ENCODE data around the gene ASB6.

The ASB6 gene, protein sequence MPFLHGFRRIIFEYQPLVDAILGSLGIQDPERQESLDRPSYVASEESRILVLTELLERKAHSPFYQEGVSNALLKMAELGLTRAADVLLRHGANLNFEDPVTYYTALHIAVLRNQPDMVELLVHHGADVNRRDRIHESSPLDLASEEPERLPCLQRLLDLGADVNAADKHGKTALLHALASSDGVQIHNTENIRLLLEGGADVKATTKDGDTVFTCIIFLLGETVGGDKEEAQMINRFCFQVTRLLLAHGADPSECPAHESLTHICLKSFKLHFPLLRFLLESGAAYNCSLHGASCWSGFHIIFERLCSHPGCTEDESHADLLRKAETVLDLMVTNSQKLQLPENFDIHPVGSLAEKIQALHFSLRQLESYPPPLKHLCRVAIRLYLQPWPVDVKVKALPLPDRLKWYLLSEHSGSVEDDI

DNA sequence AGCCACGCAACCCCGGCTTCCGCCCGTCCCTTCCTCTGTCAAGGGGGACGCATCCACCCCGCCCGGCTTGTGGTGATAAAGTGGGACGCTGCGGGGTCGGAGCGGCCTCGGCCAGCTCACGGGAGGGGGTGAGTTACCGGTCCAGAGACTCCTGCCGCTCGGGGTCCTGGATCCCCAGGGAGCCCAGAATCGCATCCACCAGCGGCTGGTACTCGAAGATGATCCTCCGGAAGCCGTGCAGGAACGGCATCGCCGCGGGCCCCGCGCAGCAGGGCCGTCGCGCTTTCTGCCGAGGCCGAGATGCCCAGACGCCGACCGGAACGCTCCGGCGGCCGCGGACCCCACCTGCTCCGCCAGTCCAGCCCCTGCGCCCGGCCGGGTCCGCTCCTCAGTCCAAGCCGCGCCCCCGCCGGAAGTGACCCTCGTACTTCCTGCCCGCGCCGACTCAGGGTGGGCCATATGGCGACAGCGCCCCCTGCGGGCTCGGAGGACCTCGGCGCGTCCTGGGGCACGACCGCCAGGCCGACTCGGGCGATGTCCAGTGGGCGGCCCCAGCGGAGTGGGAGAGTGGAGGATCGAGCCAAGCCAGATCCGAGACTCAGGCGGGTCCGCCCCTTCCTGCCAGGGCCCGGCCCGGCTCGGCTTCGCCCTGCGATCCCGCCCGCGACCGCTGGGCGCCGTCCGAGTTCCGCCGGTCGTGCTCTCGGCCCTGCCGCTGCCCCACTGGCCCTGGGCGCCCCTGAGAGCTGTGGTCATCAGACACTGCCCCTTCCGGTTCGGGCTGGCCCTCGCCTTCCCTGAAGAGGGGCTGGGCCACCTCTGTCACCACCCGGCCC lies at the start of gene ASB6:
Gene ASB6, minus strand, starts transcription at position 402 of the 836 bp plus-strand sequence. Its CDS starts 152 bp downstream, at position 250.
- DNase-seq, result peak; percentile 97

DNA sequence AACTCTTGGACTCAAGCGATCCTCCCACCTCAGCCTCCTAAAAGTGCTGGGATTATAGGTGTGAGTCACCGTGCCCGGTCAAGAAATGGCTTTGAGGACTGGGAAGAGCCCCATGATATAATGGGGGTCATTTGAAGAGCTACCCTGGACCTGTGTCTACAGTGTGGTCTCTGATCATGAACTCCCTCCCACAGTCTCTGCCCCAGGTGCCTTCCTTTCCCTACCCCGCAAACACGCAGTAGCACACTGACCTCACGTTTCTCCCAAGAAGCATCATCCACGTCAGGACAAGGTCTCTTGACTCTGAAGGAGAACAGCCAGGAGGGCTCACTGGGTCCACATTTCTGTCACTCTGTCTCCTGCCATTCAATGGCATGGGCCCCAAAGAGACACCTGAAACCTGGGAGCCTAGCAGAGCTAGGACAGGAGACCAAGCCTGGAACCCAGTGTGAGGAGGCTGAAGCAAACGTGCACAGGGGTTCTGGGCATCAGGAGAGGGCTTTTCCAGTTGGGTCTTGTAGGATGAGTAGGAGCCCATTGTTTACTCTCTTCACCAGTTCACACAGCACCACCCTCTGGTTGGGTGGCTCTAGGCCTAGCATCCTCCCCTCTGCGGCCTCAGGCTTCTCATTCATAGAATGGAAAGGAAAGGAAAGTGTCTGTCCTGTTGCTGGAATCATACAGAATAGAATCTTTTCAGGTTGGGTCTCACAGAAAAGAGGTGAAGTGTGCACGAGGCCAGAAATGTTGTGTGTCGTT lies 46.5 kb upstream of the ASB6 start:
- no peak for DNase-seq

DNA sequence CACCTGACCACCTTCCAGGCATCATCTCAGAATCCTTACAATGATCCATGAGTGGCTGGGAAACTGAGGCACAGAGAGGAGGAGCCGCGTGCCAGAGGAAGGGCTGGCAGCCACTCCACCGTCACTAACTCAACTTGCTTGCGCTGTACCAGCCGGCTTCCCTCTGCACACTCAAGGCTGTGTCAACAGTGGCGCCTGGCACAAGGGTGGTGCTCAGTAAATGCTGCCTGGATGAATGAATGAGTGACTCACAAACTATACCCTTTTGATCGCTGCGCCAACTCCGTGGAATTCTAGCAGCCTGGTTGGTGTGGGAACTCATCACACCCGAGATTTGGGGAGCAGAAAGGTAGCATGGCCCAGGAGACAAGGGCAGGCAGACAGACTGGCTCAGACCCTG lies 45.4 kb upstream of the ASB6 start:
- no peak for DNase-seq

DNA sequence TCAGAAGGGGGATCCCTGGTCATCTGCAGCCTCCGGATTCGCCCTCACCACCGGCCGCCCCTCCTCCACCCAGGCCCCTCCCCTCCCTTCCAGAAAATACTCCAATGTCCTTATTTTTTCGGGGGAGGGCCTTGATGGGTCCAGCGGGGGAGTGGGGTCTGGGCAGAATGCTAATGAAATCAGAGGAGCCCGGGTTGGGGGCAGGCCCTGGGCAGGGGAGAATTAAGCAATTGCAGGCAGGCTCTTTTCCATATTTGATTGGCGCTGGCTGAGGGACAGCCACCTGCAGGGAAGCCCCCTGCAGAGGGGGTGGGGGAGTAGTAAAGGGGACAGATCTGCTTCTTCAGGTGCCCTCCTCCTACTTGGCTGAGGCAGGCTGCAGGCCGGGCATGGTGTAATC lies 44.8 kb upstream of the ASB6 start:
- no peak for DNase-seq

DNA sequence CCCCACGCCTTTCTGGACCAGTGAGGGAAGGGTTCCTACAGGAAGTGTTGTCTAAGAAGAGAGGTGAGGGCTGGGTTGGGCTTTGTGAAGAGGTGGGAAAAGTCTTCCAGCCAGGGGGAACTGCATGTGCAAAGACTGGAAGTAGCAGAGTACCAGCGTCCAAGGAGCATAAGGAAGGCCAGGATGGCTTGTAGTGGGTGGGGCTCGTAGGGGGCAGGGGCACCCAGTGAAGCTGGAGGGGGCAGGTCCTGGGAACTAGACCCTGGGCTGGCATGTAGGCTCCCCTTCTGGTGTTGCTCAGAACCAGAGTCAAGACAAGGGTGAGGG lies 43.9 kb upstream of the ASB6 start:
- DNase-seq, result no peak

DNA sequence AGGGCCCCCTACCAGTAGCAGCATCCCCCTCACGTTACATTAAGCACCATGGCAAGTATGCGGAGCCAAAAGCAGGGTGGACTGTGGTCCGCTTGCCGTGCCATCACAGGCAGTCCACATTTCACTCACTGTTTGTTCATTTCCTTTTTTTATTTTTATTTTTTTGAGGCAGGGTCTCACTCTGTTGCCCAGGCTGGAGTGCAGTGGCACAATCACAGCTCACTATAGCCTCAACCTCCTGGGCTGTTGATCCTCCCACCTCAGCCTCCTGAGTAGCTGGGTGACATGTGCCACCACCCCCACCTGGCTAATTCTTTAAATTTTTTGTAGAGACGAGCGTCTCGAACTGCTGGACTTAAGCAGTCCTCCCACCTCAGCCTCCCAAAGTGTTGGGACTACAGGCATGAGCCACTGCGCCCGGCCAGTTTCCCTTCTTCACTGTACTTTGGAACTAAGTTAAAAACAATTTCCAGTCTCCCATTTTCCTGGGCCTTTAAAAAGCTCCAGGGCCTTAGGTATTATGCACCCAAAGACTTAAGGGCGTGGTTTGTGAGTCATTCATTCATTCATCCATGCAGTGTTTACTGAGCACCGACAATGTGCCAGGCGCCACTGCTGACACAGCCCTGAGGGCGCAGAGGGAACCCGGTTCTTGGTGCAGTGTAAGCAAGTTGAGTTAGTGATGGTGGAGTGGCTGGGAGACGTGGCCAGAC lies 43.4 kb upstream of the ASB6 start:
- DNase-seq, result no peak

DNA sequence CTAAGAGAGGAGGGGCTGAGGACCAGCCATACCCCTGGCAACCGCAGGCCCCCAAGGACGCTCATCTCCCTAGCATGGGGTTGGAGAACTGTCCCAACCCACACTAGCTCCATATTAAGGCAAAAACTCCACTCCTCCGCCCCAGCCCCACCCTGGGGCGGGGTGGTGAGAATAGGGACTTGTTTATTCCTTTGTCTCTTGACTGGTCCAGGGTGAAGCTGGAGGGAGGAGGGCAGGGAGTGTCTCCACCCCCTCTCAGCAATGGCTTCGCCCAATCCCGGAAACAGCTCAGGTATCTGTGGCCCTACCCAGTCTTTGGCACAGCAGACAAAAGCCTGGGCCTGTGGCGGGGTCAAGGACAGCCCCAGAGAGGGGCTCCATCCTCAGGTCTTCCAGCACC lies 40.4 kb upstream of the ASB6 start:
- DNase-seq, result no peak

DNA sequence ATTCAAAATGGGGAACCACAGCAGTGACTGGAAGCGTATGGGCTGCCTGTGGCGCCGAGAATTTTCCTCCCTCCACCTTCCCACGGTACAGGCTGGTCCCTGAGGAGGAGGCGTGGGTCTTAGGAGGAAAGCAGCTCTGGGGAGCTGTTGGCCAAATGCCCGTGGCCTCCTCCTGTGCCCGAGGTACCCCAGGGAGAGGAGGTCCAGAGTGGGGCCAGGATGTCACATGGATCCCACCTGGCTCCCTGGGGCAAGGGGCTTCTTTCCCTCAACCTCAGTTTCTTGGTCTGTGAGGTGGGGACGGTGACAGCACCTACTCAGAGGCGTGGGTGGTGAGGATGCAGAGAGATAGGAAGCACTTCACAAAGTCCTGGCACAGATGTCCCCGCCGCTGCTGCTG lies 40.0 kb upstream of the ASB6 start:
- no peak for DNase-seq

DNA sequence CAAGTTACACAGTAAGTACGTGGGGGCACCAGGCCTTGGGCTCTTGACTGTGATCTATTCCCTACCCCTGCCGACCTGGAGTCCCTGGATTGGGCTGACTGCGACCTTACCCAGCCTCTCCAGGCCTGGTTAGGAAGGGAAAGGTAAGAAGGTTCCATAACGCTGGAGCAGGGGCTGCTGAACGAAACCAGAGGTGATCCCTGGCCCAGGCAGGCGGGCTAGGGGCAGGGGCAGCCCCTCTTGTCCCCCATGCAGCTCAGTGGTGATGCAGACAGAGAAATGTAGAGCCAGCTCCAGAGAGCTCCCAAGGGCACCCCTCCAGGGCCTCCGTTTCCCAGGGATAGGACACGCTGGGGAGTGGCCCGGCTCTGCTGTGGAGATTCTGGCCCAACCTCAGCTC lies 37.6 kb upstream of the ASB6 start:
- no peak for DNase-seq

DNA sequence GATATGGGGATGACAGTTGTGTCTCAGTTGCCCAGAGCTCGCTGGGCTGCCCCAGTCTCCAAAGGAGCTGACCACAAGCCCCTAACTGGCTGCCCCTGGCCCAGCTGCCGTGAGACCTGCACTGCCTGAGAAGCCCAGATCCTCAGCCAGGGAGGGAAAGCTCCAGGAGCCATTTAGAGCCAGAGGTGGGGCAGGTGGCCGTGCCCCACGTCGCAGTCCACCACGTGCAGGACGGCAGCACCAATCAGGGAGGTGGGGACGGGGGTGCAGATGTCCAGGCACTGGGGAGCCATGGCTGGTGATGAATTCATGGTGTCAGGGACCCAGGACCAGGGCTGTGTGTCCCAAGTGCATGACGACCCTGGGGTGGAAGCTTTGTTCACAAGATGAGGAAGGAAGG lies 36.9 kb upstream of the ASB6 start:
- no peak for DNase-seq

DNA sequence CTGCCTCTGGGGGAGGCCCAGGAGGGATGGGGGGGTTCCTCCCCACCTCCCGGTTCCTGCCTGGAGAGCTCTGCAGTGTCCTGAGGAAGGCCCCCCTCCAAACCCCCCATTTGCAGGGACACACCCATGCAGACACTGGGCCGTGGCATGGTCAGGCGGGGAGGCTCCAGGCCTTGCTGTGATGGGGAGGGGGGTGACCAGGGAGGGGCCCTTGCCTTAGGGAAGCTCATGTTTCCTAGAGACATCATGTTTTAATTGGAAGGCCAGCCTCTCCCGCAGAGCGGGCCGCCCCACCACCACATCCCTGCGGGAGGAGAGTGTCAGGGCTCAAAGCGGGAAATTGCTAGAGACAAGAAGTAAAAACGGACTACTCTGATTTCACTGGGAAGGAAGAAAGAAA lies 35.5 kb upstream of the ASB6 start:
- DNase-seq, result no peak

DNA sequence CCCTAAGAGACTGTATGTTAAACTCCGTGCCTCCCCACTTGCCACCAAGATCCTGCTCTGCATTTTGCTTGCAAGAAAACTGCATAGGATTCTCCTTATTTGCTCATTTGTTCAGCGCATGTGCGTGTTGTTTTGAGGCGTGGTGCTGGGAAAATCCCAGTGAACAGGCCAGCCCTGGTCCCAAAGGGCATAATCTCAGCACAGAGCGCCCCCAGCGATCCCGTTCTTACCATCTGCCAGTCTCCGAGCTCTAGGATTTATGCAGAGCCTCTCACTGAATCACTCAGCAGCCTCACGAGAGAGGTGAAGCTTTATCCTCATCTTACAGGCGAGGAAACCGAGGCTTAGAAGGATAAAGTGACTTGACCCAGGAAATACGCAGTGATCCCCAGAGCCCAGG lies 35.0 kb upstream of the ASB6 start:
- DNase-seq, result peak; percentile 94

DNA sequence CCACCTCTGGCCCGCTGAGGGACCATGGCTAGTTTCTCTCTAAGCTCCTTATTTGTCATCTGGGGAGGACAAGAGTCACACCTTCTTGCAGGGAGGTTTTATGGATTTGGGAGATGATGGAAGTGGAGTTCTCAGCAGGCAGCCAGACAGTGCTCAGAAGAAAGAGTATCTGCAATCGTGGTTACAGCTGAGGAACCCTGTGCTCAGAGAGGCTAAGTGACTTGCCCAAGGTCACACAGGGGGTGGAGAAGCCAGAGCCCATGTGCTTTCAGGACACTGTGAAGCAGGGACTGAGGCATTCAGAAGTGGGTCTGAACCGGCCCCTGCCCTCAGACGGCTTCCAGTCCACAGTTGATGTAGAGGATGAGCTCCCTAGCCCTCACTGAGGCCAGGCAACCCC lies 34.3 kb upstream of the ASB6 start:
- DNase-seq, result no peak

DNA sequence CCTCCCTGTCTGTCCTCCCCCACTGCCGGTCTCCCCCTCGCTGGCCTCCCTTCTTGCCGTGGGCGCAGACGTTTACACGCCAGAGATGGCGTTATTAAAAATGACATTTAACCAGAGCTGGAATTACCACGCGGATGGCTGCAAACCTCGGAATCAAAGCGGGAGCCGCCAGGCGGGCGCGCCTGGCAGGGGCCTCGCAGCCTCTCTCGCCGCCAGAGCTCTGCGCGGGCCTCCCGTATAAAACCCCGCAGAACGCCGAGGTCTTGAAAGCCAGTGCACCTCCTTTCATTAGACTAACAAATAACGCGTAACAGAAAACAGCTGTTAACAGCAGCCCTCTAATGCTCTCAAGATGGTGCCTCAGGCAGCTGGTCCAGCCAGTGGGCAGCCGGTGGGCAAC lies 33.7 kb upstream of the ASB6 start:
- DNase-seq, result no peak

DNA sequence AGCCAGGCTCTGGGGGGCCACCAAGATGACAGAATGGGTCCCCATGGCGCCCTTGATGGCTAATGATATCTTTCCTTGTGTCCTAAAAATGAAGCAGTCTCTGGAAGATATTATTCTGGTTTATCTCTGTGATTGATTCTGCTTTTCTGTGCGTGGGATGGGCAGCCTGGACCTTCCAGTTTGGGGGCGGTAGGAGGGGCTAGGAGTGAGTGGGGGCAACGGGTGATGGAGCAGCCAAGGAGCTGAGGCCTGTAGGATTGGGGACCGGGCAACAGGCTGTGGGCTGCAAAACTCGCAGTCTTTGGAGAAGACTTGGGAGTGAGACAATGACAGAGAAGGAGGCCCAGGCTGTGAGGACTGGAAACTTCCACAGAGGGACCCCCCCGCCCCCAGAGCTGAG lies 32.3 kb upstream of the ASB6 start:
- DNase-seq, result no peak

DNA sequence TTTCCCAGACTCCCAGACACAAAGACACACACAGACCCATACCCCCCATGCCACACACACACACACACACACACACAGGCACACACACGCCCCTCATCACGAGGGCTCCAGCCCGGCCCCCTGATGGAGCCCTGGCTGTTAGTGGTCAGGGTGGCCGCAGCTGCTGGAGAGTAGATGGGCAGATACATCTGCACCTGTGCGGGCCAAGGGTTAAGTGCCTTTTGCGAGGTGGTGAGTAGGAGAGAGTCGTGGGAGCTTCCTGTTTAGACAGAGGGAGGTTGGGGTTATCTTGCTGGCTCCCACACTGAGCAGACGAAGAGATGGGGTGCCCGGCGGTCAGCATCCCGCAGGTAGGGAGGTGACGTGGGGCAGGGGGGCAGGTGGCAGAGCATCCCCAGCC lies 31.7 kb upstream of the ASB6 start:
- no peak for DNase-seq

DNA sequence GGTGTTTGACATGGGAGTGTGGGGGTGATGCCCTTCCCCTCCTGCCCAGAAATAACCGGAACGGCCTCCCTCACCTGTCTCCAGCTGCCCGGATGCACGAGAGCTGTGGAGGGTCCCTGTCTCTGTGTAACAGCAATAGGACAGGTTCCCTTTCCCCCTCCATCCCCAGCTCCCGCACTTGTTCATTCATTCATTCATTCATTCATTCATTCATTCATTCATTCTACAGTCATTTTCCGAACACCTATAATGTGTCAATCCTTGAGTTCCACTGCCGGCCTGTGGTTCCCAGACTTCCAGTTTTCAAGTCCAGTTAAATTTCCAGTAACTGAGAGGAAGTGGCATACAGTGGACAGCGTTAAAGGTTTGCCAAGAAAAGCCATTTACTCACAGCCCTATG lies 30.8 kb upstream of the ASB6 start:
- DNase-seq, result no peak

DNA sequence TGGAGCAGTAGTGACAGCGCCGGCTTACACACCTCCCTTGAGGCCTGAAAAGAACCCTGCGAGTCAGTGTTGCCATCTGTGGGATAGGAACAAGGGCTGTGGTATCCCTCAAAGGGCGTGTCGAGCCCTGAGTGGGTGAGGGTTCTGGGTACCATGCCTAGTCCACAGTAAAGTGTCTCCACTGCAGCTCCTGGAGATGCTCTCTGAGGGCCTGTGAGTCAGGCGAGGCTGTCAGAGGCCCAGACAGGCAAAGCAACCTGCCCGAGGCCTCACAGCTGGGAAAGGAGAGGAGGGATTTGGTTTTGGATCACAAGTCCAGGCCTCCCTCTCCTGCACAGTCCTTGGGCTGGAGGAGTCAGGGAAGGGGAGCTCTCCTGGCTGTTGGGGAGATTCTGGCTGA lies 29.6 kb upstream of the ASB6 start:
- DNase-seq, result no peak

DNA sequence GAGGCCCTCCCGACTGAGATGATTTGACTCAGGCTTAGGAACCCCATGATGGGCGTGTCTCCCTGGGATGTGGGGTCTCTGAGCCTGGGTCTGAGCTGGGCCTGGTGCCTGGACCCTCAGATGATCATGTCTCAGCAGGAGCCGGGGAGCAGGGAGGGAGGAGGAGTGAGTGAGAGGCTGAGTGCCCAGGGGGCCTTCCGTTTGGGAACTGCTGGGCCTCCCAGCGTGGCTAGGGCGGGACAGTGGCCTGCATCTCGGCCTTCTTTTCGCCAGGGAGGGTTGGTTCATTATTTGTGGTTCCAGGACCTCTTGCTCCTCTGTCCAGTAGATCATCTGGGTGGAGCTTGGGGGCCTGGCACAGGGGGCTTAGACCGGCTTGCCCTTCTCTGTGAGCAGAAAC lies 29.1 kb upstream of the ASB6 start:
- no peak for DNase-seq

DNA sequence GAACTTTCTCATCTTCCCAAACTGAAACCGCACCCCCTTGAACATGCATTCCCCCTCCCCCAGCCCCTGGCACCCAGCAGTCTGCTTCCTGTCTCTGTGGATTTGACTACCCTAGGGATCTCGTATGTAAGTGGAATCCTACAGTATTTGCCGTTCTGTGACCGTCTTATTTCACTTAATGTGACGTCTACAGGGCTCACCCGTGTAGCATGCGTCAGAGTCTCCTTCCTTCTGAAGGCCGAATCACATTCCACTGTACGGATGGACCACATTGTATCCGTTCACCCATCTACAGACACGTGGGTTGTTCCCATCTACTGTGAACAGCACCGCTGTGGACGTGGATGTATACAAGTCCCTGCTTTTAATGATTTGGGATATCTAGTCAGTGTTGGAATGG lies 28.0 kb upstream of the ASB6 start:
- no peak for DNase-seq

DNA sequence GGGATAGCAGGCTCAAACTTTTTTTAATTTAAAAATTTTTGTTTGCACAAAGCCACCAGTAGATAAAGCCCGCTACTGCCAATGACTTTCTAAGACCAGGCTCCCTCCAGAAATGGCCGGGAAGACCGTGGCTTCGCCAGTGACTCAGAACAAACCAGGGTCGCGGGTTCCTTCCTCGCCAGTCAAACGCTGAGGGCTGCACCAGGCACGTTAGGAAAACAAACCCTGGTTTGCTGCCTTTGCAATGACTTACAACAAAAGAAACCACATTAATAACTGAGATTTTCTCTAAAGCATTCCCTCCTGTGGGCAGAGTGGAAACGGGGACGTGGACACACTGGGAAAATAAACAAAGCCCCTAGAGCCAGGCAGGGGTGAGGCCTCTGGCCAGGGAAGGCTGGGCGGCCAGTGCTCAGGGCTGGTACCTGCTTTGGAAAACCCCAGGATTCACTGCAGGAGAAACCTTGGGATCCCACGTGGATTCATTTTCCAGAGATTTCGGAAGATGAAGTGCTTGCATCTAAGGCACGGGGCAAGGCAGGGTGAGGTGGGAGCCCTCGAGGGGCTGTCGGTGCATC lies 27.3 kb upstream of the ASB6 start:
- DNase-seq, result no peak

DNA sequence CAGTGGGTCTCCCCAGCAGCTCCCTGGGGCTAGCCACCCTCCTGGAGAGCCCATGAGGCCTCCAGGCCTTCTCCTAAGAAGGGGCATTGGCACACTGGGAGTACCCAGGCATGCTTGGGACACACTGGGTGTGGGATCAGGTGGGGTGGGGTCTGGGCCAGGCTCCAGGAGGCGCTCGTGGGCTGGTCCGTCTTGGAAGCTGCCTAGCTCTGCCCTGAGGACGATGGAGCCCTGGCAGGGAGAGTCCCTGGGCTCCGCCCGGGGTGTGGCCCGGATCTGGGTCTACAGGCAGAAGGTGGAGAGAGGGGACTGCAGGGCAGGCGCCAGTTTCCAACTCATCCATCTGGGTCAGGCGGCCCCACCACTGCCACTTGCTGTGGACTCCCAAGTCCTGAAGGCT lies 25.9 kb upstream of the ASB6 start:
- no peak for DNase-seq

DNA sequence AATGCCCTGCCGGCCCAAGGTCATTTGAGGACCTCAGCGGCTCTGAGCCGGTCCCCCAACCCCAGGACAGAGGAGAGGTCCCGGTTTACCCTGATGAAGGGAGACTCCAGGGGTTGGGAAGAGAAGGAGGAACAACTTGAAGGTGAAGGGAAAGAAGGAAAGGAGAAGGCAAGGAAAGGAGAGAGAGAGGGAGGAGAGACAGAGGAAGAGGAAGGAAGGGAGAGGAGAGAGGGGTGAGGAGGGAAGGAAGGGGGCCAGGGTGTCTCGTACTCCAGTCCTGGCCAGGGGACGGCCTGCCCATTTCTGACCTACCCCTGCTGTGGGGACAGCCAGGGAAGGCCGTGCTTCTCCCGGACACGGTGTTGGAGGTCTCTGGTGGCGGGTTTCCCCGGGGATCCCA lies 25.4 kb upstream of the ASB6 start:
- DNase-seq, result no peak
